Measurements from ENCODE around the gene CELSR1. TPM values are rescaled to one million over a fixed set of nuclear protein-coding genes. Genes with fewer than 3 reads are reported as not detected.

CELSR1 gene
- total RNA-seq, 2 donors from 2014 or later, result 24.2 to 38.2 TPM

GRCh38 chr22:46556775-46557174 lies 19.4 kb upstream of the CELSR1 start:
- no peak for TF ChIP-seq CTCF (IDR thresholded peaks at IDR 0.05)
- intact Hi-C loops (cut with DNase I), result no loop called here
- 97% methylated on average over 3 of the region's 3 CpGs for WGBS
- no peaks in the 10 kb centered on the region for H3K36me3 ChIP-seq
- no peaks in the 10 kb centered on the region for H3K27me3 ChIP-seq (replicated peaks; ENCODE audit: insufficient read depth)
- no peak overlapping the region for H3K27ac ChIP-seq
- H3K4me3 ChIP-seq, result no peak overlapping the region
- no peak for DNase-seq (ENCODE audit: low spot score)
- H3K4me1 ChIP-seq (replicated peaks), result no peaks in the 10 kb centered on the region
- no peaks in the 10 kb centered on the region for H3K9me3 ChIP-seq

- intact Hi-C loops (cut with DNase I), result no loop called here
- Histone ChIP-seq H3K27me3 (replicated peaks; ENCODE audit: insufficient read depth) (no peaks in the 10 kb centered on the region), H3K36me3 (no peaks in the 10 kb centered on the region), H3K4me1 (replicated peaks) (no peaks in the 10 kb centered on the region), H3K27ac (no peak overlapping the region), H3K4me3 (no peak overlapping the region), H3K9me3 (no peaks in the 10 kb centered on the region)
- 92% methylated on average over 4 of the region's 4 CpGs for WGBS
- DNase-seq (ENCODE audit: low spot score), result no peak
- TF ChIP-seq POLR2AphosphoS5 (IDR thresholded peaks at IDR 0.05), result no peak
- no peak for TF ChIP-seq POLR2A (IDR thresholded peaks at IDR 0.05)
- no peak for TF ChIP-seq CTCF (IDR thresholded peaks at IDR 0.05)
Observed at GRCh38 chr22:46553189-46553588, 15.8 kb upstream of the CELSR1 start.

- Histone ChIP-seq H3K9me3 (no peaks in the 10 kb centered on the region), H3K27ac (no peak overlapping the region), H3K4me1 (replicated peaks) (peaks cover 4% of the 10 kb centered on the region), H3K4me3 (no peak overlapping the region), H3K27me3 (replicated peaks; ENCODE audit: insufficient read depth) (no peaks in the 10 kb centered on the region), H3K36me3 (no peaks in the 10 kb centered on the region)
- intact Hi-C loops (cut with DNase I), result no loop called here
- TF ChIP-seq POLR2A (IDR thresholded peaks at IDR 0.05) (no peak), POLR2AphosphoS5 (IDR thresholded peaks at IDR 0.05) (no peak), CTCF (IDR thresholded peaks at IDR 0.05) (no peak)
- WGBS, result 90% methylated on average over 12 of the region's 12 CpGs
- no peak for DNase-seq (ENCODE audit: low spot score)
Observed at GRCh38 chr22:46551996-46552395, 14.6 kb upstream of the CELSR1 start.

GRCh38 chr22:46551321-46551720 lies 13.9 kb upstream of the CELSR1 start:
- intact Hi-C loops (cut with DNase I), result no loop called here
- TF ChIP-seq POLR2AphosphoS5 (IDR thresholded peaks at IDR 0.05), result no peak
- TF ChIP-seq POLR2A (IDR thresholded peaks at IDR 0.05), result no peak
- no peak for TF ChIP-seq CTCF (IDR thresholded peaks at IDR 0.05)
- Histone ChIP-seq H3K36me3 (no peaks in the 10 kb centered on the region), H3K27me3 (replicated peaks; ENCODE audit: insufficient read depth) (no peaks in the 10 kb centered on the region), H3K9me3 (no peaks in the 10 kb centered on the region), H3K27ac (no peak overlapping the region), H3K4me1 (replicated peaks) (peaks cover 6% of the 10 kb centered on the region), H3K4me3 (no peak overlapping the region)
- no peak for DNase-seq (ENCODE audit: low spot score)
- WGBS, result 89% methylated on average over 9 of the region's 9 CpGs

- intact Hi-C loops (cut with DNase I), result loop anchor here (10.0 kb wide), 1 partner anchor 555 kb away; no protein-coding TSS in a partner anchor
- WGBS, result 83% methylated on average over 17 of the region's 17 CpGs
- no peak for DNase-seq (ENCODE audit: low spot score)
- no peak overlapping the region for H3K4me3 ChIP-seq
- no peak for TF ChIP-seq POLR2AphosphoS5 (IDR thresholded peaks at IDR 0.05)
- no peak for TF ChIP-seq CTCF (IDR thresholded peaks at IDR 0.05)
- TF ChIP-seq POLR2A (IDR thresholded peaks at IDR 0.05), result no peak
- no peaks in the 10 kb centered on the region for H3K9me3 ChIP-seq
- H3K27ac ChIP-seq, result no peak overlapping the region
- H3K4me1 ChIP-seq (replicated peaks), result peaks cover 6% of the 10 kb centered on the region
- no peaks in the 10 kb centered on the region for H3K36me3 ChIP-seq
- H3K27me3 ChIP-seq (replicated peaks; ENCODE audit: insufficient read depth), result no peaks in the 10 kb centered on the region
Observed at GRCh38 chr22:46549971-46550641, 12.7 kb upstream of the CELSR1 start.
